ENCODE data around the gene ZNRD2. TPM values are rescaled to one million over a fixed set of nuclear protein-coding genes. Genes with fewer than 3 reads are reported as not detected.

The ZNRD2 gene
- total and polyA plus RNA-seq, 2 of the 8 experiments (the other 6 are each of a cell fraction or from before 2014, with no cell fraction given), result 53.4 to 125 TPM

GRCh38 chr11:65549096-65549495 lies 21.2 kb upstream of the ZNRD2 start:
- Histone ChIP-seq H2AFZ (ENCODE audit: low read length) (no peak overlapping the region), H3K4ac (replicated peaks; ENCODE audit: insufficient read length, low read depth, low read length) (no peak overlapping the region), H3K14ac (ENCODE audit: insufficient read length) (no peak overlapping the region), H3K9ac (replicated peaks in 1 of 4; ENCODE audit: extremely low read depth in 1 of 4, low read depth in 3 of 4, low read length in 3 of 4) (no peak overlapping the region), H3K27ac (ENCODE audit: low read depth, low read length) (no peak overlapping the region), H3K56ac (replicated peaks; ENCODE audit: insufficient read length, low read depth, low read length) (no peak overlapping the region), H3K79me2 (ENCODE audit: control insufficient read depth in 1 of 2, insufficient read depth in 2 of 2, low read length in 2 of 2) (no peaks in the 10 kb centered on the region), H2BK15ac (ENCODE audit: low read length) (0 out of 2 replicates have a peak overlapping the region, but pooled peaks have one; percentile 29), H3K4me3 (ENCODE audit: extremely low read depth in 1 of 4, insufficient read depth in 2 of 4, low read depth in 3 of 4, low read length in 4 of 4) (no peak overlapping the region), H3K79me1 (ENCODE audit: low read depth, low read length) (no peaks in the 10 kb centered on the region), H2BK5ac (ENCODE audit: low read depth, low read length) (no peak overlapping the region), H2BK12ac (ENCODE audit: low read depth, low read length) (no peak overlapping the region), H3K23ac (ENCODE audit: insufficient read length) (no peak overlapping the region), H3K36me3 (ENCODE audit: control insufficient read depth in 2 of 4, insufficient read depth in 4 of 4, low read length in 3 of 4) (no peaks in the 10 kb centered on the region), H4K5ac (ENCODE audit: insufficient read length, low read depth, low read length) (no peak overlapping the region), H3K23me2 (ENCODE audit: low read depth, low read length) (peaks cover 12% of the 10 kb centered on the region; the same call in 1 of the 2 replicates), H4K8ac (ENCODE audit: extremely low read depth, insufficient read depth, low read length) (no peak overlapping the region), H4K20me1 (replicated peaks in 1 of 2; ENCODE audit: control insufficient read depth in 1 of 2, insufficient read depth in 2 of 2, low read length in 2 of 2) (peaks cover 0 to 8% of the 10 kb centered on the region in 2 experiments), H3K4me2 (ENCODE audit: insufficient read depth in 1 of 2, low read depth in 2 of 2, low read length in 2 of 2) (no peak overlapping the region), H3K27me3 (replicated peaks in 1 of 4; ENCODE audit: control insufficient read depth in 3 of 4, extremely low read depth in 1 of 4, insufficient read depth in 3 of 4, low read length in 3 of 4) (peaks cover 4 to 49% (median 38%) of the 10 kb centered on the region in 4 experiments; a peak in 6 of 7 replicates), H3K9me3 (ENCODE audit: insufficient read depth in 2 of 2, low read depth in 1 of 2, low read length in 1 of 2) (no peaks in the 10 kb centered on the region), H2BK20ac (ENCODE audit: low read length) (no peak overlapping the region), H2AK5ac (ENCODE audit: low read depth, low read length) (peak overlapping the region; percentile 53; the same call in 1 of the 2 replicates), H2BK120ac (replicated peaks; ENCODE audit: low read depth, low read length) (no peak overlapping the region), H3K4me1 (replicated peaks in 1 of 4; ENCODE audit: control insufficient read depth in 3 of 4, insufficient read depth in 4 of 4, low read length in 3 of 4) (peaks cover 0 to 20% (median 17%) of the 10 kb centered on the region in 4 experiments; a peak in 6 of 7 replicates), H3K18ac (ENCODE audit: extremely low read depth, low read length) (no peak overlapping the region), H4K91ac (replicated peaks; ENCODE audit: insufficient read length, low read length) (no peak overlapping the region)
- DNase-seq (ENCODE audit: low read depth in 1 of 2, low spot score in 2 of 2) (no peak), FAIRE-seq (no peak)
- ChIA-PET CTCF (ENCODE audit: partially characterized antibody) (interaction anchor here (0.9 to 10.5 kb wide), 7 partner anchors 8 to 519 kb away, joined by 3 to 284 read pairs (median 4); partner anchors contain the start of genes FAM89B, LTBP3 and ZNRD2), POLR2A (ENCODE audit: partially characterized antibody) (interaction anchor here (0.7 to 1.6 kb wide), 4 partner anchors 9 to 44 kb away, joined by 3 to 5 read pairs (median 4); no protein-coding TSS in a partner anchor)
- WGBS, 2 experiments (ENCODE audit: extremely low coverage in 1 of 2, insufficient coverage in 1 of 2, insufficient read length in 1 of 2, insufficient replicate concordance in 2 of 2, low coverage in 1 of 2, low lambda C conversion rate in 2 of 2, missing lambda C conversion rate in 1 of 2), result 90% methylated on average over 2 of the region's 3 CpGs; no CpG with 5 or more reads in 1 of the 2 experiments
- TF ChIP-seq NANOG (IDR thresholded peaks at IDR 0.05; ENCODE audit: insufficient read depth, low read depth, low read length, poor library complexity, severe bottlenecking) (no peak), KDM5A (IDR thresholded peaks at IDR 0.05; ENCODE audit: low read length) (no peak)
